DMS 273 (cell line): Measurements from ENCODE around the gene C10orf90.
"Not testable (repeated sequence)": the region's sequence is repeated elsewhere in the genome, so short reads cannot be mapped to it uniquely, and the experiment has no call there.

Experiments used
- DNase-seq: peaks from one replicate; lab custom pipeline; 2025; ENCODE audit not compliant: unreplicated experiment; lab: John Stamatoyannopoulos, UW

C10orf90 gene

GRCh38 chr10:126551202-126551601 lies 119.3 kb downstream of the C10orf90 start:
- no peak for DNase-seq

GRCh38 chr10:126550586-126550985 lies 119.9 kb downstream of the C10orf90 start:
- DNase-seq: not testable (repeated sequence)

- DNase-seq: no peak
These were observed 121.1 kb downstream of the C10orf90 start for GRCh38 chr10:126549344-126549743.

- no peak for DNase-seq
These were observed 125.9 kb downstream of the C10orf90 start for GRCh38 chr10:126544565-126544964.

- no peak for DNase-seq
These were observed 131.9 kb downstream of the C10orf90 start for GRCh38 chr10:126538439-126539135.

GRCh38 chr10:126536656-126537055 lies 133.8 kb downstream of the C10orf90 start:
- DNase-seq: no peak

GRCh38 chr10:126536148-126536547 lies 134.3 kb downstream of the C10orf90 start:
- DNase-seq: no peak

GRCh38 chr10:126533644-126534043 lies 136.8 kb downstream of the C10orf90 start:
- no peak for DNase-seq

- DNase-seq: no peak
These were observed 142.1 kb downstream of the C10orf90 start for GRCh38 chr10:126528315-126528835.

- DNase-seq: no peak
These were observed 142.7 kb downstream of the C10orf90 start for GRCh38 chr10:126527645-126528314.

GRCh38 chr10:126525326-126525725 lies 145.2 kb downstream of the C10orf90 start:
- no peak for DNase-seq

GRCh38 chr10:126524526-126524925 lies 146.0 kb downstream of the C10orf90 start:
- DNase-seq: no peak

GRCh38 chr10:126523071-126523470 lies 147.4 kb downstream of the C10orf90 start:
- DNase-seq: no peak

GRCh38 chr10:126521399-126521798 lies 149.1 kb downstream of the C10orf90 start:
- DNase-seq: no peak

- DNase-seq: no peak
These were observed 149.7 kb downstream of the C10orf90 start for GRCh38 chr10:126520751-126521317.

- no peak for DNase-seq
These were observed 150.5 kb downstream of the C10orf90 start for GRCh38 chr10:126519992-126520391.

GRCh38 chr10:126519185-126519584 lies 151.3 kb downstream of the C10orf90 start:
- no peak for DNase-seq

- no peak for DNase-seq
These were observed 152.0 kb downstream of the C10orf90 start for GRCh38 chr10:126518218-126519080.

GRCh38 chr10:126516515-126516914 lies 154.0 kb downstream of the C10orf90 start:
- DNase-seq: no peak

- DNase-seq: no peak
These were observed 158.5 kb downstream of the C10orf90 start for GRCh38 chr10:126511917-126512479.

GRCh38 chr10:126509182-126509581 lies 161.3 kb downstream of the C10orf90 start:
- DNase-seq: no peak
